ENCODE data around the gene CLRN1.

CLRN1 gene

DNA sequence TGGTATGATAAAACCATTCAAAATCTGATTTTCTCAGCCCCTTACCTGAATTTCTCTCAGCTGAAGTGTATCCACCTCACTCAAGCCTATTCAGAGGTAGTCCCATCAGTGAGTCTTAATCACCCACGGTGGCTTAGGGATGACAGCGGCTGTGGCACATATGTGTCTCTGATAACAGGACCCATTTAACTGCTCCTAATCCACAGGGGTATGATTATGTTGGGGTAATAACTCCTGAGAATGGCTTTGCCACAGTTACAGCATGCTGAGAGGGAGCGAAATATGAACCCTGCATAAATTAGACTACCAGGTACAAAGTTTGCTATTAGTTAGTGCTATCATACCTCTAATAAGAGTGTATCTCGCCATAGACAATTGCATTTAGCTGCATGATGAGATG, 10.6 kb downstream of the CLRN1 start:
- no peak for DNase-seq
- Mint-ChIP-seq H3K9me3 (peaks cover 20% of the 10 kb centered on the region), H3K36me3 (ENCODE audit: low read depth) (no peaks in the 10 kb centered on the region), H3K4me3 (no peak overlapping the region), H3K4me1 (peaks cover 45% of the 10 kb centered on the region), H3K27ac (no peak overlapping the region), H3K27me3 (ENCODE audit: low read depth, poor library complexity) (peaks cover 27% of the 10 kb centered on the region)
- TF ChIP-seq, protein P1, sequence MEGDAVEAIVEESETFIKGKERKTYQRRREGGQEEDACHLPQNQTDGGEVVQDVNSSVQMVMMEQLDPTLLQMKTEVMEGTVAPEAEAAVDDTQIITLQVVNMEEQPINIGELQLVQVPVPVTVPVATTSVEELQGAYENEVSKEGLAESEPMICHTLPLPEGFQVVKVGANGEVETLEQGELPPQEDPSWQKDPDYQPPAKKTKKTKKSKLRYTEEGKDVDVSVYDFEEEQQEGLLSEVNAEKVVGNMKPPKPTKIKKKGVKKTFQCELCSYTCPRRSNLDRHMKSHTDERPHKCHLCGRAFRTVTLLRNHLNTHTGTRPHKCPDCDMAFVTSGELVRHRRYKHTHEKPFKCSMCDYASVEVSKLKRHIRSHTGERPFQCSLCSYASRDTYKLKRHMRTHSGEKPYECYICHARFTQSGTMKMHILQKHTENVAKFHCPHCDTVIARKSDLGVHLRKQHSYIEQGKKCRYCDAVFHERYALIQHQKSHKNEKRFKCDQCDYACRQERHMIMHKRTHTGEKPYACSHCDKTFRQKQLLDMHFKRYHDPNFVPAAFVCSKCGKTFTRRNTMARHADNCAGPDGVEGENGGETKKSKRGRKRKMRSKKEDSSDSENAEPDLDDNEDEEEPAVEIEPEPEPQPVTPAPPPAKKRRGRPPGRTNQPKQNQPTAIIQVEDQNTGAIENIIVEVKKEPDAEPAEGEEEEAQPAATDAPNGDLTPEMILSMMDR (IDR thresholded peaks at IDR 0.05): no peak

DNA sequence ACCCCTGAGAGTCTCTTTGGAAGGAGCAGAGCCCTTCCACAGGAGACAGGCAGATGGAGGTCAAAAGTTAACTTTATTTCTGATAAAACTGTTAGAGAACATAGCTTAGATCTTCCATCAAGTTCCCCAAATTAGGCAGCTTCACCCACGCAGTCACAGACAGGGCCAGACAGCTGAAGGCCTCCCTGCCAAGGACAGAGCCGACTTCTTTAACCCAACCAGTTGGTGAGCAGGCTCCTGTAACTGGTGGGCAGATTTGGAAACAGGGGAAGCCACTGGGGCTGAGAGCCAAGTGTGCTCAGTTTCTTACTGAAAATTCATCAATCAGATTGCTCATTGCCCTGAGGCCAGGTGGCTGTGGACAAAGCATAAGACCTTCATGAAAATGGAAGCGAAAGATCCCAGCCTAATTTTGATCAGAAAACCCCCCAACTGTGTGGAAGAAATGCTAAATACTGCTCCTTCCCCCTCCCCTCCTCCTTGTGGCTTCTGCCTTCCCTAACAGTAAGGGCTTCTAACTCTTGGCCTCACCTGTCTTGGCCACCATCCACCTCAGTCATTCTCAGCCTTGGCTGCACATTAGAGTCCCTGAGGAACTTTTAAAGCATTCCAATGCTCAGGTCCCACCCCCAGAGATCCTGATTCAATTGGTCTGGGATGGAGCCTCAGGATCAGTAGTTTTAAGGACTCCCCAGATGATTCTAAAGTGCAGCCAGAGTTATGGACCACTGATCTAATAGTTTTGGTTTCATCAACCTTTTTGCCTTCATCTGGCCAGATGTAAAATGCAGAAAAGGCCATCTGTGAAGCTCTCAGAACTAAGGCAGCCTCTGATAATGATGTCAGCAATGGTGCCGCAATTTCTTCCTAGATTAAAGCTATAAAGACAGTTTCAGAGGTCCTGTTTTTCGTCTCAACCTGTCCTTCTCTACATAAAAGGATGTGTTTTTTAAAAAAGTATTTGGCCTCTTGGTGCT, 11.5 kb downstream of the CLRN1 start:
- no peak overlapping the region for H3K27ac Mint-ChIP-seq
- peaks cover 50% of the 10 kb centered on the region for H3K4me1 Mint-ChIP-seq
- H3K4me3 Mint-ChIP-seq: peak overlapping the region; percentile 49
- no peaks in the 10 kb centered on the region for H3K36me3 Mint-ChIP-seq (ENCODE audit: low read depth)
- peaks cover 22% of the 10 kb centered on the region for H3K9me3 Mint-ChIP-seq
- TF ChIP-seq, protein P1 (IDR thresholded peaks at IDR 0.05): no peak
- no peak for DNase-seq
- peaks cover 24% of the 10 kb centered on the region for H3K27me3 Mint-ChIP-seq (ENCODE audit: low read depth, poor library complexity)

DNA sequence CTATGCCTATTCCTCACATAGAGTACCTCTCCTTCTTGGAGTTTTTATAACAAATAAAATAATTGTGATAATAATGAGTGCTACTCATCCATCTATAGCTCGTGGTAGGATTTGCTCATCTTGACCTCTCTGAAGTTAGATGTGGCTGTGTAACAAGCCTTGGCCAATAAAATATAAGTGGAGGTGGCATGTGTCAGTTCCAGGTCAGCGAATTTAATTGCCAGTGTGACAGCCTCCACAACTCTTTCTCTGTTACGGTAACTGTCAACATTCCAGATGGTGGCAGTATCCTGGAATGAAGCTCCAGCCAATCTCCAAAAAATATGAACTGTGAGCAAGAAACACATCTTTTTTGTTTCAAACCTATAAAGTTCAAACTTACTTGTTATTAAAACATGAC, 13.8 kb downstream of the CLRN1 start:
- Mint-ChIP-seq H3K4me3 (peak overlapping the region; percentile 62), H3K27me3 (ENCODE audit: low read depth, poor library complexity) (peaks cover 15% of the 10 kb centered on the region), H3K9me3 (peaks cover 16% of the 10 kb centered on the region), H3K27ac (peak overlapping the region; percentile 66), H3K4me1 (peaks cover 63% of the 10 kb centered on the region), H3K36me3 (ENCODE audit: low read depth) (no peaks in the 10 kb centered on the region)
- DNase-seq: peak; percentile 65
- TF ChIP-seq, protein P1 (IDR thresholded peaks at IDR 0.05): no peak

DNA sequence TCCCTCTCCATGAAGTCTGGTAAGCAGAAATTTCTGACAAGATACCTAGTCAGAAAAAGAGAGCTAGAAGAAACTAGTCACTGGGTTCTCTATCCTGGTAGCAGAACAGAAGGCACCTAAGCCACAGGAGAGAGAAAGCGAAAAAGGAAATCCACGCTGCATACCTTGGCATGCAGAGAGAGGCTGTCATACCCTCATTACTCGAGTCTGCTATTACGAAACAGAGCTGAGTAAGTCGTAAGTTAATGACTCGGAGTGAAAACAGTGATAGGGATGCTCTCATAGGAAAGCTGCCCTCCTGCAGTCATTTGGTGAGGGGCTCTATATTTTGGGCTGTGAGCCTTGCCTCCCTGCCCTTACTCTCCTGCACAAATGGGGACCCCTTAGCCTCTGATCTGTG, 16.2 kb downstream of the CLRN1 start:
- Mint-ChIP-seq H3K9me3 (peaks cover 21% of the 10 kb centered on the region), H3K4me1 (peaks cover 77% of the 10 kb centered on the region), H3K36me3 (ENCODE audit: low read depth) (no peaks in the 10 kb centered on the region), H3K27me3 (ENCODE audit: low read depth, poor library complexity) (peaks cover 15% of the 10 kb centered on the region), H3K27ac (no peak overlapping the region), H3K4me3 (no peak overlapping the region)
- TF ChIP-seq, protein P1 (IDR thresholded peaks at IDR 0.05): no peak
- DNase-seq: no peak

DNA sequence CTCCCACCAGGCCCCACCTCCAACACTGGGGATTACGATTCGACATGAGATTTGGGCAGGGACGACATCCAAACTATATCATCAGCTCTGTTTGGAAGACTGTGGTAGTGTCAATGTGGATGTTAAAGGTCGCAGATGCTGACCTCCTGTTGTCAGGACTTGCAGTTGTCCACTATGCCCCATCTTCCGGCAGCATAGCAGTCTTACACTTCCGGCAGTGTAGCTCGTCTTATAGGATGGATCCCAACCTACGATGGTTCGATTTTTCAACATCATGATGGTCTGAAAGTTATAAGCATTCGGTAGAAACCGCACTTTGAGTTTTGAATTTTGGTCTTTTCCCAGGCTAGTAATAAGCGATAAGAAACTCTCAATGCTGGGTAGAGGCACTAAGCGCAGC, 20.6 kb downstream of the CLRN1 start:
- DNase-seq: no peak
- Mint-ChIP-seq H3K27ac (no peak overlapping the region), H3K27me3 (ENCODE audit: low read depth, poor library complexity) (peaks cover 12% of the 10 kb centered on the region), H3K4me1 (peaks cover 37% of the 10 kb centered on the region), H3K4me3 (no peak overlapping the region), H3K36me3 (ENCODE audit: low read depth) (peaks cover 10% of the 10 kb centered on the region), H3K9me3 (peaks cover 41% of the 10 kb centered on the region)
- TF ChIP-seq, protein P1 (IDR thresholded peaks at IDR 0.05): no peak
